Lung (tissue), 12 donors: Measurements from ENCODE around the gene TBL2. TPM values are rescaled to one million over a fixed set of nuclear protein-coding genes. Genes with fewer than 3 reads are reported as not detected.
"Not testable (repeated sequence)": the region's sequence is repeated elsewhere in the genome, so short reads cannot be mapped to it uniquely, and the experiment has no call there.

ENCODE experiments used
- ATAC-seq: fragments of 200-7000 bp; cut with Tn5 transposase; one replicate; pipeline ENCODE4 v1.9.1; 2020; ENCODE audit warnings: moderate number of reproducible peaks; ENCODE audit not compliant: insufficient read depth, low FRiP score
- DNase-seq, 3 donors: peaks; one replicate each; pipeline ENCODE4 v3.0.0-alpha.2; 2013 to 2017
- H3K27ac ChIP-seq, 2 donors: one replicate each; pipeline ENCODE4 v1.5.1; 2013; ENCODE audit warnings: mild to moderate bottlenecking in 2 of 2, moderate library complexity in 2 of 2, control low read depth in 1 of 2, inconsistent platforms in 1 of 2, low read depth in 1 of 2, low read length in 1 of 2
- H3K27me3 ChIP-seq, 3 donors: one replicate each; pipeline ENCODE4 v1.5.1; 2013; ENCODE audit warnings: low read length in 2 of 3; ENCODE audit not compliant: control insufficient read depth in 3 of 3, insufficient read depth in 3 of 3
- H3K36me3 ChIP-seq, 4 donors: one replicate each; pipeline ENCODE4 v1.5.1; 2013; ENCODE audit warnings: low read length in 4 of 4, mild to moderate bottlenecking in 1 of 4, moderate library complexity in 1 of 4; ENCODE audit not compliant: control insufficient read depth in 4 of 4, insufficient read depth in 4 of 4
- H3K4me1 ChIP-seq, 5 donors: one replicate each; pipeline ENCODE4 v1.5.1; 2013; ENCODE audit warnings: low read length in 5 of 5, mild to moderate bottlenecking in 2 of 5, moderate library complexity in 1 of 5; ENCODE audit not compliant: control insufficient read depth in 5 of 5, insufficient read depth in 5 of 5
- H3K4me3 ChIP-seq: one replicate; pipeline ENCODE4 v1.5.1; 2013; ENCODE audit warnings: mild to moderate bottlenecking, control low read depth, moderate library complexity
- H3K9ac ChIP-seq, 2 donors: one replicate each; pipeline ENCODE4 v1.5.1; 2013; ENCODE audit warnings: low read length in 2 of 2, control low read depth in 1 of 2; ENCODE audit not compliant: insufficient read depth in 1 of 2
- H3K9me3 ChIP-seq, 4 donors: one replicate each; pipeline ENCODE4 v1.5.1; 2013; ENCODE audit warnings: low read length in 3 of 4, mild to moderate bottlenecking in 1 of 4, moderate library complexity in 1 of 4; ENCODE audit not compliant: control insufficient read depth in 4 of 4, insufficient read depth in 3 of 4
- WGBS, 2 donors: extraction: QIAGEN DNeasy Blood & Tissue Kit; methylation state at CpG; one replicate each; pipeline ENCODE4 v1.1.7; 2013; 5-methylcytosine and 5-hydroxymethylcytosine counted together
- polyA plus RNA-seq, 2 donors: library from polyadenylated mRNA; stranded (reverse); fragments of 200-250 nt; gene quantifications; one replicate each; pipeline ENCODE4 v1.2.1, GENCODE V29; 2013
- total RNA-seq, 2 donors: library from RNA; depleted of rRNA in 1 of 2; stranded (reverse); fragments of >200 nt in 1 of 2; gene quantifications; one replicate each; pipeline ENCODE4 v1.2.1, GENCODE V29; 2014 to 2021
- TF ChIP-seq, protein P1 (sequence below): IDR thresholded peaks from 2 replicates; pipeline ENCODE4 v1.5.1; 2012; ENCODE audit warnings: mild to moderate bottlenecking; ENCODE audit errors: control extremely low read depth, extremely low read depth
- donor health status: control.
- donor health status: control.
- donor health status: Bipolar disorder and iron deficiency.
- donor health status: healthy.
- donor health status: DM: yes; HTN: yes; CAD: no.

TBL2 gene
- total and polyA plus RNA-seq, 4 donors: 12.8 to 49.2 (median 43.9) TPM

DNA sequence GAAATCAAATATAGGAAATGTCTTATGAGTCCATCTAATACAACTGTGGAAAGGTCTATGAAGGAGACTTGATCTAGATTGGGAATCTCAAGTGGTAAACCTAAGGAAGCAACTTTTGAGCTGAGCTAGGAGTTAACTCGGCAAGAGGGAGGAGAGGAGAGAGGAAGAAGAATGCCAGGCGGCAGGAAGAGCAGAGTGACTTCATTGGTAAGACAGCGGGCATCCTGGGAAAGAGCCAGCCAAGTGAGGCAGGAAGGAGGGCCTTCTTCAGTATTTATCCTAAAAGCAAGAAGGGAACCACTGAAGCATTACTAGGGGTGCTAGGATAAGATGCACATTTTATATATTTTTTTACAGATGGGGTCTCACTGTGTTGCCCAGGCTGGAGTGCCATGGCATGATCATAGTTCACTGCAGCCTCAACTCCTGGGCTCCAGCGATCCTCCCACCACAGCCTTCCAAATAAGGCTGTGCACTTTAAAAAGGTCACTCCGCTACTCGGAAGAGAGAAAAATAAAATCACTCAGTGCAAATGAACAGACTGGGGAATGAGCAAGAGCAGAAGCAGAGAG is 22.9 kb downstream of the TBL2 start:
- Histone ChIP-seq H3K4me1 (peaks cover 4 to 9% (median 7%) of the 10 kb centered on the region in 5 donors), H3K36me3 (peaks cover 4 to 16% (median 10%) of the 10 kb centered on the region in 4 donors), H3K9ac (no peak overlapping the region), H3K9me3 (no peaks in the 10 kb centered on the region), H3K27ac (no peak overlapping the region), H3K4me3 (no peak overlapping the region), H3K27me3 (no peaks in the 10 kb centered on the region)
- ATAC-seq (no peak), DNase-seq (no peak)
- WGBS, 2 donors: 54 to 57% methylated on average over 6 of the region's 6 CpGs
- TF ChIP-seq, protein P1, sequence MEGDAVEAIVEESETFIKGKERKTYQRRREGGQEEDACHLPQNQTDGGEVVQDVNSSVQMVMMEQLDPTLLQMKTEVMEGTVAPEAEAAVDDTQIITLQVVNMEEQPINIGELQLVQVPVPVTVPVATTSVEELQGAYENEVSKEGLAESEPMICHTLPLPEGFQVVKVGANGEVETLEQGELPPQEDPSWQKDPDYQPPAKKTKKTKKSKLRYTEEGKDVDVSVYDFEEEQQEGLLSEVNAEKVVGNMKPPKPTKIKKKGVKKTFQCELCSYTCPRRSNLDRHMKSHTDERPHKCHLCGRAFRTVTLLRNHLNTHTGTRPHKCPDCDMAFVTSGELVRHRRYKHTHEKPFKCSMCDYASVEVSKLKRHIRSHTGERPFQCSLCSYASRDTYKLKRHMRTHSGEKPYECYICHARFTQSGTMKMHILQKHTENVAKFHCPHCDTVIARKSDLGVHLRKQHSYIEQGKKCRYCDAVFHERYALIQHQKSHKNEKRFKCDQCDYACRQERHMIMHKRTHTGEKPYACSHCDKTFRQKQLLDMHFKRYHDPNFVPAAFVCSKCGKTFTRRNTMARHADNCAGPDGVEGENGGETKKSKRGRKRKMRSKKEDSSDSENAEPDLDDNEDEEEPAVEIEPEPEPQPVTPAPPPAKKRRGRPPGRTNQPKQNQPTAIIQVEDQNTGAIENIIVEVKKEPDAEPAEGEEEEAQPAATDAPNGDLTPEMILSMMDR: no peak

DNA sequence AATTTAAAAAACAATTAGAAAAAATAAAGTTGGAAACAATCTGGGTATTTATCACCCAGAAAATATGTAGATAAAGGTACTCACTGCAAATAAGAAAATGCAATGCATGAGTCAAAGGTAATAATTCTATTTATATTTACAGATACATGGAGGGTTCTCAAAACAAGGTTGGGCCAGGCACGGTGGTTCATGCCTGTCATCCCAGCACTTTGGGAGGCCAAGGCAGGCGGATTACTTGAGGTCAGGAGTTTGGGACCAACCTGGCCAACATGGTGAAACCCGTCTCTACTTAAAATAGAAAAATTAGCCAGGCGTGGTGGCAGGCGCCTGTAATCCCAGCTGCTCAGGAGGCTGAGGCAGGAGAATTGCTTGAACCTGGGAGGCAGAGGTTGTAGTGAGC is 28.3 kb downstream of the TBL2 start:
- WGBS, 2 donors: 89 to 92% methylated on average over 5 of the region's 5 CpGs
- not testable (repeated sequence) for H3K4me1 ChIP-seq, H3K9me3 ChIP-seq, DNase-seq, H3K9ac ChIP-seq, ATAC-seq, H3K27me3 ChIP-seq, H3K4me3 ChIP-seq, H3K27ac ChIP-seq
- H3K36me3 ChIP-seq: peaks cover 4 to 32% (median 11%) of the 10 kb centered on the region in 4 donors

DNA sequence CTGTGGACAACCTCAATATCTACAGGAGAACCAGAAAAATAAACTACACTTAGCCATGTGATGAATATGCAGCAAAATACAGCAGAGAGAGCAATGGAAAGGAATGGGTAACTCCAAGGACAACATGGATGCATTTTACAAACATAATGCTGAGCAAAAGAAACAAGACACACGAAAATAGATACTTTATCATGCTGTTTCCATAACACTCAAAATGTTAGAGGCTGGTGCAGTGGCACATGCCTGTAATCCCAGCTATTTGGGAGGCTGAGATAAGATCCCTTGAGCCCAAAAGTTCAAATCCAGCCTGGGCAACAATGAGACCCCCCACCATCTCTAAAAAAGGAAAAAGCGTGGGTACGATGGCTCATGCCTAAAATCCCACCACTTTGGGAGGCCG is 29.2 kb downstream of the TBL2 start:
- Histone ChIP-seq H3K27ac (no peak overlapping the region), H3K9ac (no peak overlapping the region), H3K9me3 (no peaks in the 10 kb centered on the region), H3K4me3 (no peak overlapping the region), H3K36me3 (peaks cover 4 to 28% (median 11%) of the 10 kb centered on the region in 4 donors), H3K4me1 (peaks cover 0 to 3% (median 0%) of the 10 kb centered on the region in 5 donors), H3K27me3 (no peaks in the 10 kb centered on the region)
- WGBS, 2 donors: 93 to 94% methylated on average over 4 of the region's 4 CpGs
- ATAC-seq (no peak), DNase-seq (no peak)
- TF ChIP-seq, protein P1: no peak

DNA sequence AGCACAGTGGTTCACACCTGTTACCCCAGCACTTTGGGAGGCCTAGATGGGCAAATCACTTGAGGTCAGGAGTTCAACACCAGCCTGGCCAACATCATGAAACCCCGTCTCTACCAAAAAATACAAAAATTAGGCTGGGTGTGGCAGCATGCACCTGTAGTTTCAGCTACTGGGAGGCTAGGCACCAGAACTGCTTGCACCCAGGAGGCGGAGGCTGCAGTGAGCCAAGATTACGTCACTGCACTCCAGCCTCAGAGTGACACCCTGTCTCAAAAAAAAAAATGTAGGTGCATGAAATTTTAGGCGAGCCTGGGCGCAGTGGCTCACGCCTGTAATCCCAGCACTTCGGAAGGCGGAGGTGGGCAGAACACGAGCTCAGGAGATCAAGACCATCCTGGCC is 30.5 kb downstream of the TBL2 start:
- TF ChIP-seq, protein P1: no peak

More for the DNA sequence above, 30.5 kb downstream of the TBL2 start:
- peaks cover 7 to 25% (median 11%) of the 10 kb centered on the region in 4 donors for H3K36me3 ChIP-seq
- H3K4me3 ChIP-seq: no peak overlapping the region
- H3K4me1 ChIP-seq: peaks cover 0 to 3% (median 0%) of the 10 kb centered on the region in 5 donors
- H3K9me3 ChIP-seq: no peaks in the 10 kb centered on the region
- H3K27ac ChIP-seq: no peak overlapping the region
- no peak for DNase-seq
- ATAC-seq: no peak
- no peaks in the 10 kb centered on the region for H3K27me3 ChIP-seq
- H3K9ac ChIP-seq: no peak overlapping the region
- WGBS, 2 donors: 85 to 93% methylated on average over 9 of the region's 9 CpGs
